ENCODE results near the gene TXLNG. TPM values are rescaled to one million over a fixed set of nuclear protein-coding genes. Genes with fewer than 3 reads are reported as not detected.

TXLNG gene
- total and polyA plus RNA-seq, 2 of the 4 experiments (the other 2 are of a cell fraction) = 7.0 to 9.7 TPM

DNA sequence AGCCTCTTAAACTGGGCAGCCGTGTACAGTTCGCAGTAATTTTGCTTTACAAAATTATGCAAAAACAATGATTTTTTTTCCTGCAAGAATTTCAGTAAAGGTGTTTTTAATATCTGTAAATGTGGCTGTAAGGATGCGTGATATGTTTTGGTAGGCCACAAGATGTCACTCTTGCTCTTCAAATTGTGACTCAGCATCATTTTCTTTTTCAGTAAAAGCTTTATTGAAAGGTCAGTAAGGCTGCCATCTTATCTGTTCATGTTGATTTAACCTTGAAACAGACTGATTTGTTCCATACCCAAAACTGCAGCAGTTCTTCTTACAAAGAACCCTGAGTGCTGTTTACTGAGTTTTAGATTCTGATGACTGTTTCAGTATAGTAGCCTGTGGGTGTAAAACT lies 39.9 kb downstream of the TXLNG start:
- Histone ChIP-seq H4K5ac (ENCODE audit: low read depth, low read length) (no peak overlapping the region), H3K9me3 (ENCODE audit: control insufficient read depth, insufficient read depth, low read length) (no peaks in the 10 kb centered on the region), H2BK120ac (ENCODE audit: low read depth, low read length) (no peak overlapping the region), H3K18ac (ENCODE audit: low read depth, low read length) (no peak overlapping the region), H3K36me3 (ENCODE audit: control insufficient read depth, insufficient read depth, low read length) (peaks cover 4% of the 10 kb centered on the region), H4K8ac (ENCODE audit: low read depth in 2 of 2, low read length in 2 of 2) (no peak overlapping the region), H4K20me1 (ENCODE audit: insufficient read depth, low read length) (peaks cover 4% of the 10 kb centered on the region; the same call in 1 of the 2 replicates), H3K9me1 (ENCODE audit: insufficient read depth, low read length) (peaks cover 7% of the 10 kb centered on the region; the same call in 1 of the 2 replicates), H4K91ac (ENCODE audit: insufficient read depth, low read depth, low read length) (no peak overlapping the region), H3K4me3 (ENCODE audit: insufficient read depth, low read depth, low read length) (no peak overlapping the region), H2BK15ac (ENCODE audit: low read depth, low read length) (no peak overlapping the region), H2AK5ac (ENCODE audit: low read depth, low read length) (no peak overlapping the region), H3K27ac (ENCODE audit: insufficient read depth, low read length) (no peak overlapping the region), H2AFZ (replicated peaks; ENCODE audit: low read length, poor library complexity) (no peak overlapping the region), H3K56ac (ENCODE audit: extremely low read depth, insufficient read depth, low read length) (no peak overlapping the region), H2BK20ac (ENCODE audit: low read depth, low read length) (no peak overlapping the region), H3K4ac (ENCODE audit: low read depth, low read length) (no peak overlapping the region), H3K9ac (ENCODE audit: low read depth, low read length) (no peak overlapping the region), H2AK9ac (replicated peaks; ENCODE audit: low read depth, low read length, poor library complexity) (no peak overlapping the region), H3K14ac (replicated peaks; ENCODE audit: low read depth, low read length) (no peak overlapping the region), H3K4me2 (ENCODE audit: low read depth, low read length) (no peak overlapping the region), H3K4me1 (ENCODE audit: control insufficient read depth, insufficient read depth, low read length) (peaks cover 11% of the 10 kb centered on the region), H2BK5ac (ENCODE audit: low read depth, low read length, poor library complexity, severe bottlenecking) (no peak overlapping the region), H3K27me3 (ENCODE audit: control insufficient read depth, insufficient read depth, low read length) (no peaks in the 10 kb centered on the region; the same call in 1 of the 2 replicates), H3K79me1 (ENCODE audit: low read depth in 1 of 2, low read length in 2 of 2) (peaks cover 0 to 8% of the 10 kb centered on the region in 2 experiments; a peak in 2 of 4 replicates), H3K23ac (ENCODE audit: low read depth, low read length) (no peak overlapping the region)
- dilution Hi-C loops (cut with HindIII; ENCODE audit: low sequenced_read_pairs, unreplicated experiment) = no loop called here
- TF ChIP-seq MAFK (IDR thresholded peaks at IDR 0.05; ENCODE audit: low read depth, low read length) (no peak), CEBPB (IDR thresholded peaks at IDR 0.05; ENCODE audit: low read depth, low read length) (no peak), FOS (IDR thresholded peaks at IDR 0.05; ENCODE audit: low read depth, low read length) (no peak), MAZ (IDR thresholded peaks at IDR 0.05; ENCODE audit: borderline replicate concordance, low read depth, low read length) (no peak), BHLHE40 (IDR thresholded peaks at IDR 0.05; ENCODE audit: low read depth, low read length) (no peak), NFE2L2 (IDR thresholded peaks at IDR 0.05; ENCODE audit: low read depth, low read length) (peak; percentile 70), CTCF (conservative IDR thresholded peaks at IDR 0.05; ENCODE audit: low read depth, low read length) (peak; percentile 76), RCOR1 (IDR thresholded peaks at IDR 0.05; ENCODE audit: insufficient replicate concordance, low read length) (no peak), POLR2A (IDR thresholded peaks at IDR 0.05; ENCODE audit: low read depth, low read length) (no peak), MXI1 (IDR thresholded peaks at IDR 0.05; ENCODE audit: borderline replicate concordance, low read depth, low read length) (no peak), RFX5 (IDR thresholded peaks at IDR 0.05; ENCODE audit: low read depth, low read length) (no peak), RAD21 (IDR thresholded peaks at IDR 0.05; ENCODE audit: low read length) (peak; percentile 80), CHD1 (IDR thresholded peaks at IDR 0.05; ENCODE audit: low read depth, low read length) (no peak), SMC3 (IDR thresholded peaks at IDR 0.05; ENCODE audit: low read depth, low read length) (peak; percentile 56)
- TF ChIP-seq, protein P1, sequence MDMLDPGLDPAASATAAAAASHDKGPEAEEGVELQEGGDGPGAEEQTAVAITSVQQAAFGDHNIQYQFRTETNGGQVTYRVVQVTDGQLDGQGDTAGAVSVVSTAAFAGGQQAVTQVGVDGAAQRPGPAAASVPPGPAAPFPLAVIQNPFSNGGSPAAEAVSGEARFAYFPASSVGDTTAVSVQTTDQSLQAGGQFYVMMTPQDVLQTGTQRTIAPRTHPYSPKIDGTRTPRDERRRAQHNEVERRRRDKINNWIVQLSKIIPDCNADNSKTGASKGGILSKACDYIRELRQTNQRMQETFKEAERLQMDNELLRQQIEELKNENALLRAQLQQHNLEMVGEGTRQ (IDR thresholded peaks at IDR 0.05; ENCODE audit: low read depth, low read length) = no peak
- TF ChIP-seq, protein P2, sequence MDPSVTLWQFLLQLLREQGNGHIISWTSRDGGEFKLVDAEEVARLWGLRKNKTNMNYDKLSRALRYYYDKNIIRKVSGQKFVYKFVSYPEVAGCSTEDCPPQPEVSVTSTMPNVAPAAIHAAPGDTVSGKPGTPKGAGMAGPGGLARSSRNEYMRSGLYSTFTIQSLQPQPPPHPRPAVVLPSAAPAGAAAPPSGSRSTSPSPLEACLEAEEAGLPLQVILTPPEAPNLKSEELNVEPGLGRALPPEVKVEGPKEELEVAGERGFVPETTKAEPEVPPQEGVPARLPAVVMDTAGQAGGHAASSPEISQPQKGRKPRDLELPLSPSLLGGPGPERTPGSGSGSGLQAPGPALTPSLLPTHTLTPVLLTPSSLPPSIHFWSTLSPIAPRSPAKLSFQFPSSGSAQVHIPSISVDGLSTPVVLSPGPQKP (IDR thresholded peaks at IDR 0.05; ENCODE audit: borderline replicate concordance, low read depth, low read length) = no peak
- ChIA-PET CTCF (interaction anchor here (0.6 to 2.0 kb wide), 6 partner anchors 9 to 220 kb away, joined by 3 to 18 read pairs (median 4); no protein-coding TSS in a partner anchor), POLR2A (ENCODE audit: unreplicated experiment) (interaction anchor here (0.6 kb wide), 1 partner anchor 10 kb away, joined by 3 read pairs; no protein-coding TSS in a partner anchor)
- DNase-seq = peak; percentile 74
- WGBS, 2 experiments (ENCODE audit: extremely low coverage in 2 of 2, insufficient read length in 1 of 2) = no CpG with 5 or more reads among the region's 3 CpGs
- peak; percentile 69; the same call in 1 of the 2 replicates for ATAC-seq (ENCODE audit: low read depth)
- BruUV-seq (replicated peaks) = no TSS peak
- intact Hi-C loops (cut with micrococcal nuclease) = loop anchor here (1.0 to 5.0 kb wide), 6 partner anchors 41 to 864 kb away; no protein-coding TSS in a partner anchor
- in situ Hi-C loops (cut with MboI; ENCODE audit: low sequenced_read_pairs) = loop anchor here (10.0 to 25.0 kb wide), 2 partner anchors 229 to 861 kb away; no protein-coding TSS in a partner anchor

All from IMR-90 (cell line).